Tibial nerve (tissue), 3 donors: Measurements from ENCODE around the gene ADM.

ENCODE experiments used
- EP300 ChIP-seq, 2 donors: sonication (generic); formaldehyde crosslinking; IDR thresholded peaks; one replicate each; pipeline ENCODE4 v1.6.1; 2017; ENCODE audit warnings: antibody characterized with exemption in 2 of 2, mild to moderate bottlenecking in 1 of 2
- POLR2A ChIP-seq, 2 donors: fragments of 450-650 bp; IDR thresholded peaks; one replicate each; pipeline ENCODE4 v1.6.1; 2017; ENCODE audit warnings: antibody characterized with exemption in 2 of 2, mild to moderate bottlenecking in 2 of 2, moderate library complexity in 2 of 2

GRCh38 chr11:10322830-10323792, 18.2 kb downstream of the ADM start:
- TF ChIP-seq EP300 (IDR thresholded peaks at IDR 0.05) (peak; percentile 51 to 81), POLR2A (IDR thresholded peaks at IDR 0.05) (no peak)
